Inflammatory macrophage (primary cell): Measurements from ENCODE around the gene RRP1B.
"Not testable (repeated sequence)": the region's sequence is repeated elsewhere in the genome, so short reads cannot be mapped to it uniquely, and the experiment has no call there.

Experiments used
- DNase-seq, 2 donors: peaks; one replicate each; pipeline ENCODE4 v3.0.0-alpha.2; 2020 to 2022

Gene RRP1B

GRCh38 chr21:43699933-43700599 lies 40.7 kb downstream of the RRP1B start:
- no peak for DNase-seq

- DNase-seq, result no peak
Measured at GRCh38 chr21:43701936-43702784, 42.8 kb downstream of the RRP1B start.

GRCh38 chr21:43702785-43703034 lies 43.4 kb downstream of the RRP1B start:
- DNase-seq, result no peak

GRCh38 chr21:43703035-43703880 lies 43.9 kb downstream of the RRP1B start:
- DNase-seq, result peak; percentile 29 to 61

- no peak for DNase-seq
Measured at GRCh38 chr21:43707462-43707861, 48.1 kb downstream of the RRP1B start.

GRCh38 chr21:43708745-43709381 lies 49.5 kb downstream of the RRP1B start:
- DNase-seq, result no peak

- DNase-seq, result no peak
Measured at GRCh38 chr21:43712268-43712942, 53.0 kb downstream of the RRP1B start.

- DNase-seq, result not testable (repeated sequence)
Measured at GRCh38 chr21:43713123-43713522, 53.8 kb downstream of the RRP1B start.

GRCh38 chr21:43716376-43717165 lies 57.2 kb downstream of the RRP1B start:
- no peak for DNase-seq

- no peak for DNase-seq
Measured at GRCh38 chr21:43717166-43717853, 58.0 kb downstream of the RRP1B start.

- no peak for DNase-seq
Measured at GRCh38 chr21:43717967-43718871, 58.9 kb downstream of the RRP1B start.

- peak; percentile 92 to 95 for DNase-seq
Measured at GRCh38 chr21:43718872-43719747, 59.8 kb downstream of the RRP1B start, which contains the start of gene PDXK. Gene PDXK (plus strand): TSS chr21:43719129. CDS start chr21:43719295, 166 bp downstream.

GRCh38 chr21:43719748-43720538 lies 60.6 kb downstream of the RRP1B start:
- DNase-seq, result peak; percentile 41 to 75

- DNase-seq, result peak in 1 of 2 donors; percentile 28
Measured at GRCh38 chr21:43720539-43721166, 61.3 kb downstream of the RRP1B start.

- DNase-seq, result no peak
Measured at GRCh38 chr21:43721206-43721605, 61.8 kb downstream of the RRP1B start.

GRCh38 chr21:43721939-43722338 lies 62.6 kb downstream of the RRP1B start:
- DNase-seq, result peak; percentile 37 to 47

GRCh38 chr21:43723648-43724047 lies 64.3 kb downstream of the RRP1B start:
- no peak for DNase-seq
